Liver (tissue), 2 donors: ENCODE measurements around the gene SLC27A5.

Experiments
- EGR1 ChIP-seq, 2 donors: IDR thresholded peaks; 2 replicates each; pipeline ENCODE4 v1.6.1; 2016 to 2018; ENCODE audit warnings: antibody characterized with exemption in 2 of 2, low read depth in 2 of 2
- RAD21 ChIP-seq, 2 donors: IDR thresholded peaks; 2 replicates each; pipeline ENCODE4 v1.6.1; 2016; ENCODE audit warnings: antibody characterized with exemption in 2 of 2, mild to moderate bottlenecking in 2 of 2
- donor health status: healthy.

DNA sequence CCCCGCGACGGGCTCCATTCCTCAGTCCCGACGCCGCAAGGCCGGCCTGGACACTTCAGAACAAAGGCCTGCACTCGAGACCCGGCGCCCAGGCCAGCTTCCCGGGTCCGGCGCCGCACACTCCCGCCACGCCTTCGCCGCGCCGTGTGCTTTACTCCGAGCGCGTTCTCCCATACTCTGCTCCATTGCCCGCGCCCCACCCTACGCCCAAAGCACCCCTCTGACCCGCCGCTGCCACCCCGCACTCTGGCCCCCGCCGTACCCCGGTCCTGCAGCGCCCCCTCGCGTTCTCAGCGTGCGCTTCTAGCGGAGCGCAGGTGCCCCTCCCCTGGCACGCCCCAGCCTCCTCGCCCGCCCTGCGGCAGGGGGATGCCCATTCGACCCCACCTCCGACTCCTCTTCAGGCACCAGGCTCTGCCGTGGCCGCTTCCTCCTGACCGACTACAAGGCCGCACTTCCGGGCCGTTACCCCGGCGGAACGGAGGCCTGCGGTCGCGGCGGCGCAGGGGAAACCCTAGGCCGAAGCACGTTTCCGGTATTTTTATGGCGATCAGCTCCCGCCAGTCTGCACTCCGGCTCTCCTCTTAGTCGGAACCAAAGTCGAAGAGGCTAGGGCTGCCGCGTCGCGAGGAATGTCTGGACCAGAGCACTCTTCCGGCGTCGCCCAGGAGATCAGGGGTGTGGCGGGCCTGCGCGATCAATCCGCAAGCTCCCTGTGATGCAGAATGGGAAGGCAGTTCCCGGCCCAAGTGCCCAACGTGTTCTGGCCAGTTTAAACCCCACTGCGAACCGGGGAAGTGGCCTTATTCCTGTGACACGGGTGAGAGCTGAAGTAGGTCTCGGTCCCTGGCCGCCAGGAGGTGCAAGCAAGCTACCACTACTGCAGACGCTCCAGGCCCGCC, 7.8 kb upstream of the SLC27A5 start, which contains the start of gene ZBTB45:
- TF ChIP-seq RAD21 (IDR thresholded peaks at IDR 0.05) (peak; percentile 73 to 75), EGR1 (IDR thresholded peaks at IDR 0.05; ENCODE audit: low read depth in 2 of 2) (peak; percentile 27 to 66)
